Tibial artery (tissue), 4 donors: ENCODE data around the gene KRTAP5-2.

Experiments
- DNase-seq, 2 donors: peaks; one replicate each; pipeline ENCODE4 v3.0.0-alpha.2; 2019
- H3K27ac ChIP-seq, 2 donors: fragments of 200-600 bp; sonication (generic) in 1 of 2; 1 replicate in 1 of 2; 2 replicates in 1 of 2; pipeline ENCODE4 v1.5.1; 2018 to 2019; ENCODE audit warnings: mild to moderate bottlenecking in 1 of 2
- H3K27me3 ChIP-seq, 2 donors: fragments of 200-600 bp; sonication (generic) in 1 of 2; one replicate each; pipeline versions ENCODE4 v1.5.1 to v1.6.0; 2016 to 2019
- H3K36me3 ChIP-seq, 3 donors: fragments of 200-600 bp; sonication (generic) in 2 of 3; one replicate each; pipeline ENCODE4 v1.5.1; 2016 to 2019; ENCODE audit warnings: mild to moderate bottlenecking in 2 of 3
- H3K4me1 ChIP-seq, 4 donors: fragments of 200-600 bp; sonication (generic) in 2 of 4; 1 replicate in 3 of 4; 2 replicates in 1 of 4; pipeline ENCODE4 v1.5.1; 2016 to 2019
- H3K4me3 ChIP-seq, 2 donors: fragments of 200-600 bp; sonication (generic) in 1 of 2; 1 replicate in 1 of 2; 2 replicates in 1 of 2; pipeline ENCODE4 v1.5.1; 2018 to 2019; ENCODE audit warnings: mild to moderate bottlenecking in 2 of 2
- H3K9me3 ChIP-seq, 3 donors: fragments of 200-600 bp; sonication (generic) in 1 of 3; one replicate each; pipeline ENCODE4 v1.5.1; 2016 to 2019
- CTCF ChIP-seq, 2 experiments: fragments of 200-600 bp in 1 of 2; fragments of 450-650 bp in 1 of 2; IDR thresholded peaks; one replicate each; pipeline ENCODE4 v1.5.1; 2017 to 2019; ENCODE audit warnings: antibody characterized with exemption in 2 of 2, mild to moderate bottlenecking in 1 of 2, moderate library complexity in 1 of 2
- intact Hi-C: fragments of 100-400 bp; cut with DNase I; formaldehyde crosslinking; loops from one replicate; pipeline ENCODE4 v1.15.0; 2023; ENCODE audit warnings: low total_unique reads

The KRTAP5-2 gene

GRCh38 chr11:1568441-1568911 is 29.6 kb downstream of the KRTAP5-2 start:
- TF ChIP-seq CTCF (IDR thresholded peaks at IDR 0.05), result no peak
- Histone ChIP-seq H3K9me3 (no peaks in the 10 kb centered on the region), H3K27me3 (no peaks in the 10 kb centered on the region), H3K27ac (peak overlapping the region in 1 of 2 donors; percentile 85), H3K4me1 (peaks cover 0 to 75% (median 64%) of the 10 kb centered on the region in 4 donors), H3K36me3 (peaks cover 3 to 18% (median 6%) of the 10 kb centered on the region in 3 donors), H3K4me3 (no peak overlapping the region)
- intact Hi-C loops, result loop anchor here (10.0 kb wide), 1 partner anchor 186 kb away; the partner anchor contains the start of gene IFITM10
- peak in 1 of 2 donors; percentile 21 for DNase-seq

DNA sequence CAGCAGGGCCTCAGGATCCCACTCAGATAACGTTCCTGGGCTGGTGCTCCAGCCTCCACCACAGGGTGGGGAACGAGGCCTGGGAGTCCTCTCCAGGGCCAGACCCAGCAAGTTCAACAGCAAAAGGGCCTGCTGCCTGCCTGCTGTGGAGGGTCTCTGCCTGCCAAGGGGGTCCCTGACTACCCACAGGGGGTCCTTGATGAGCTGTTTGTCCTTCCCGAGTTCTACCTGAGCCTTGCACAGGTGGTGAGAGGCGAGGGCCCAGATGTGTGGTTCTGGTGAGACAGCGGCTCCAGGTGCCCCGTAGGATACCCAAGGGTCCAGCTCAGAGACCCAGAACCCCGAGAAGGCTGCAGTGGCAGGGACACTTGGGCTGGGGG is 30.4 kb downstream of the KRTAP5-2 start:
- H3K4me1 ChIP-seq, result peaks cover 0 to 67% (median 56%) of the 10 kb centered on the region in 4 donors
- no peaks in the 10 kb centered on the region for H3K9me3 ChIP-seq
- no peak overlapping the region for H3K27ac ChIP-seq
- no peak overlapping the region for H3K4me3 ChIP-seq
- no peak for TF ChIP-seq CTCF (IDR thresholded peaks at IDR 0.05)
- intact Hi-C loops, result loop anchor here (10.0 kb wide), 1 partner anchor 187 kb away; the partner anchor contains the start of gene IFITM10
- H3K36me3 ChIP-seq, result peaks cover 9 to 25% (median 14%) of the 10 kb centered on the region in 3 donors
- DNase-seq, result no peak
- H3K27me3 ChIP-seq, result no peaks in the 10 kb centered on the region

GRCh38 chr11:1567052-1567720 is 30.9 kb downstream of the KRTAP5-2 start:
- intact Hi-C loops, result loop anchor here (10.0 kb wide), 1 partner anchor 188 kb away; the partner anchor contains the start of gene IFITM10
- DNase-seq, result no peak
- TF ChIP-seq CTCF (IDR thresholded peaks at IDR 0.05), result no peak
- peaks cover 0 to 63% (median 51%) of the 10 kb centered on the region in 4 donors for H3K4me1 ChIP-seq
- H3K4me3 ChIP-seq, result no peak overlapping the region
- peaks cover 9 to 30% (median 18%) of the 10 kb centered on the region in 3 donors for H3K36me3 ChIP-seq
- no peaks in the 10 kb centered on the region for H3K27me3 ChIP-seq
- no peak overlapping the region for H3K27ac ChIP-seq
- no peaks in the 10 kb centered on the region for H3K9me3 ChIP-seq

DNA sequence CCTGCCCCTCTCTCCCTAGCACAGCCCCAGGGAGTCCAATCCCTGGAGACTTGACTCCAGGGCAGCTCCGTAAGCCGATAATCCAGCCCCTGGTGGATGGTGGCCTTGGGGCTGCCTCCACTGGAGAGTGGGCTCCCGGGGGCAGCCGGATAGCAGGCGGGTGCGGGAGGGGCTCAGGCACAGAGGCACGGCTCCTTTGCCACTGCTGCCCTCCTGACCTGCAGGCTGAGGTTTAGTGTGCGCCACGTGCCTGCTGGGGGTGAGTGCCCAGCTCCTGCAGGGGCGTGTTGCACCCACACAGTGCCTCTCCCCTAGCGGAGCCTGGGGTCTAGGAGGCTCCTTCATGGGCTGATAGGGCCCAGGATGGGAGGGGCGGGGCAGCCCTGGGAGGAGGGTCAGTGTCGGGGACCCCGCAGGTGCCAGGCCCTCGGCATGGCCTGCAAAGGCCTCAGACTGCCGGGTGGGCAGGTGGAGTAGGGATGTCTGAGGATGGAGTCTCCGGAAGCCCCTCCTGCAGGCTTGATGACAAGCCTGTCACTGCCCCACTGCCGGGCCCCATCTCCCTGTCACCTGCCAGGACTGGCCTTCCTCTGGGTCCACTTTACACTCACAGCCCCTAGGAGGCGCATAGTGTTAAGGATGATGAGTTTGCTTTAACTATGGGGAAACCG is 31.6 kb downstream of the KRTAP5-2 start:
- intact Hi-C loops, result loop anchor here (10.0 kb wide), 1 partner anchor 188 kb away; the partner anchor contains the start of gene IFITM10
- no peak for TF ChIP-seq CTCF (IDR thresholded peaks at IDR 0.05)
- Histone ChIP-seq H3K4me3 (no peak overlapping the region), H3K36me3 (peaks cover 9 to 37% (median 24%) of the 10 kb centered on the region in 3 donors), H3K9me3 (no peaks in the 10 kb centered on the region), H3K4me1 (peaks cover 0 to 63% (median 51%) of the 10 kb centered on the region in 4 donors), H3K27me3 (no peaks in the 10 kb centered on the region), H3K27ac (no peak overlapping the region)
- DNase-seq, result no peak

DNA sequence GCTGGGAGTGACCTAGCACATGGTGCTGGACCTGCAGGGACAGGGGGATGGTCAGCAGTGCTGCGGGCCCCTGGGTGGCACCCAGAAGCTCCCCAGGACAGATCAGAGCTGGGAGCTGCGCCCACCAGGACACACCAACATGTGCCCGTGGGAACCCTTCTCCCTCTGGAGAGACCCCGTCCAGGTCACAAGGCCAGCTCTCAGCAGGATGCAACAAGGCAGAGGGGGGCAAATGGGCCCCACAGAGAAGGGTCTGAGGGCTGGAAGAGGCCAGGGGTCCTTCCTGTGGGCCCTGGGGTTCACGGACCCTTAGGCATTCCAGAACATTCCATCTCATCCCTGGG is 32.2 kb downstream of the KRTAP5-2 start:
- Histone ChIP-seq H3K27ac (no peak overlapping the region), H3K4me1 (peaks cover 0 to 58% (median 46%) of the 10 kb centered on the region in 4 donors), H3K36me3 (peaks cover 12 to 44% (median 31%) of the 10 kb centered on the region in 3 donors), H3K9me3 (no peaks in the 10 kb centered on the region), H3K4me3 (no peak overlapping the region), H3K27me3 (no peaks in the 10 kb centered on the region)
- DNase-seq, result no peak
- intact Hi-C loops, result loop anchor here (10.0 kb wide), 1 partner anchor 189 kb away; the partner anchor contains the start of gene IFITM10
- no peak for TF ChIP-seq CTCF (IDR thresholded peaks at IDR 0.05)
